WI38 (cell line): Measurements from ENCODE around the gene SLC41A2.

ENCODE experiments used
- H3K4me3 ChIP-seq: 2 replicates; pipeline ENCODE4 v1.5.1; 2011; ENCODE audit warnings: low read depth, mild to moderate bottlenecking, control low read depth, low read length
- TF ChIP-seq, protein P1 (sequence below): IDR thresholded peaks from 2 replicates; pipeline ENCODE4 v1.5.1; 2012; ENCODE audit warnings: low read depth, mild to moderate bottlenecking, control low read depth, low read length

SLC41A2 gene

DNA sequence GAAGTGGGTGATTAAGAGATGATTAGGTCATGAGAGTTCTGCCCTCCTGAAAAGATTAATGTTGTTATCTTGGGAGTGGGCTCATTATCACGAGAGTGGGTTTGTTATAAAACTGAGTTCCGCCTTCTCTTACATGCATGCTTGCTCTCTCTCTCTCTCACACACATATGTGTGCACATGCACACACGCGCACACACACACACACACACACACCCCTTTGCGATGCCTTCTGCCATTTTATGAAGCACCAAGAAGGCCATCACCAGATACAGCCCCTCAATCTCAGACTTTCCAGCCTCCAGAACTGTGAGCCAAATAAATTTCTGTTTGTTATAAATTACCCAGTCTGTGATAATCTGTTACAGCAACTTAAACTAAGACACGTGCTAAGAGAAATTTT lies 5.7 kb upstream of the SLC41A2 start:
- TF ChIP-seq, protein P1, sequence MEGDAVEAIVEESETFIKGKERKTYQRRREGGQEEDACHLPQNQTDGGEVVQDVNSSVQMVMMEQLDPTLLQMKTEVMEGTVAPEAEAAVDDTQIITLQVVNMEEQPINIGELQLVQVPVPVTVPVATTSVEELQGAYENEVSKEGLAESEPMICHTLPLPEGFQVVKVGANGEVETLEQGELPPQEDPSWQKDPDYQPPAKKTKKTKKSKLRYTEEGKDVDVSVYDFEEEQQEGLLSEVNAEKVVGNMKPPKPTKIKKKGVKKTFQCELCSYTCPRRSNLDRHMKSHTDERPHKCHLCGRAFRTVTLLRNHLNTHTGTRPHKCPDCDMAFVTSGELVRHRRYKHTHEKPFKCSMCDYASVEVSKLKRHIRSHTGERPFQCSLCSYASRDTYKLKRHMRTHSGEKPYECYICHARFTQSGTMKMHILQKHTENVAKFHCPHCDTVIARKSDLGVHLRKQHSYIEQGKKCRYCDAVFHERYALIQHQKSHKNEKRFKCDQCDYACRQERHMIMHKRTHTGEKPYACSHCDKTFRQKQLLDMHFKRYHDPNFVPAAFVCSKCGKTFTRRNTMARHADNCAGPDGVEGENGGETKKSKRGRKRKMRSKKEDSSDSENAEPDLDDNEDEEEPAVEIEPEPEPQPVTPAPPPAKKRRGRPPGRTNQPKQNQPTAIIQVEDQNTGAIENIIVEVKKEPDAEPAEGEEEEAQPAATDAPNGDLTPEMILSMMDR, result no peak
- no peak overlapping the region for H3K4me3 ChIP-seq

DNA sequence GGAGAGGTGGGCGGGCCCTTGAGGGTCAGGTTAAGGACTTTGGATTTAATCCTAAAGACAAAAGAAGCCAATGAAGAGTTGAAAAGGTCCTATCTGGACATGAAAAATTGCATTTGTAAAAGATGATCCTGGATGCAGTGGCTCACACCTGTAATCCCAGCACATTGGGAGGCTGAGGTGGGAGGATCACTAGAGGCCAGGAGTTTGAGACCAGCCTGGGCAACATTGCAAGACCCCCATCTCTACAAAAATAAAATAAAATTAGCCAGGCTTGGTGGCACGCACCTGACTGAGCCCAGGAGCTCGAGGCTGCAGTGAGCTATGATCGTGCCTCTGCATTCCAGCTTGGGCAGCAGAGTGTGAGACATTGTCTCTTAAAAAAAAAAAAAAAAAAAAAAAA lies 2.4 kb upstream of the SLC41A2 start:
- TF ChIP-seq, protein P1, result no peak
- H3K4me3 ChIP-seq, result no peak overlapping the region

DNA sequence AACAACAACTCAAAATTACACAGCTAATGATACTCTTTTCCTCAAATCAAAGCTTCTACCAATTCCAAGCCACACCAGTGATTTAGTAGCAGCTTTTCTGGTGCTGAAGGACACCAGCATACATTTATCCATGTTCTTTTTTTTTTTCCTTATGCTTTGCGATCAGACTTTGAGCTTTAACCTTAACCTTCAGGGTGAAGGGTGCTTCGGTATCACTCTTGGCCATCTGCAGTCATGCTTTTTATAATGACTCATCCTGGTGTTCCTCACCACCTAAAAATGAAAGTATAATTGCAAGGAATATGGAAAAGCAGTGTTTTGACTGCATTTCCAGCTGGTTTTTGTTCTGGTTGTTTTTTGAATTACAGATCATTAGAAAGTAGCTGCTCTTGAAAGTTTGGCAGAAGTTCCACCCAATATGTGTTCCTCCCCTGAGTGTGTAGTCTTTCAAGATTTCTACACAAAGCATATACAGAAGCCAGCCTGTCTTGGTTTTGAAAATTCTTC lies 1.3 kb upstream of the SLC41A2 start:
- H3K4me3 ChIP-seq, result peak overlapping the region; percentile 28
- TF ChIP-seq, protein P1, result no peak

DNA sequence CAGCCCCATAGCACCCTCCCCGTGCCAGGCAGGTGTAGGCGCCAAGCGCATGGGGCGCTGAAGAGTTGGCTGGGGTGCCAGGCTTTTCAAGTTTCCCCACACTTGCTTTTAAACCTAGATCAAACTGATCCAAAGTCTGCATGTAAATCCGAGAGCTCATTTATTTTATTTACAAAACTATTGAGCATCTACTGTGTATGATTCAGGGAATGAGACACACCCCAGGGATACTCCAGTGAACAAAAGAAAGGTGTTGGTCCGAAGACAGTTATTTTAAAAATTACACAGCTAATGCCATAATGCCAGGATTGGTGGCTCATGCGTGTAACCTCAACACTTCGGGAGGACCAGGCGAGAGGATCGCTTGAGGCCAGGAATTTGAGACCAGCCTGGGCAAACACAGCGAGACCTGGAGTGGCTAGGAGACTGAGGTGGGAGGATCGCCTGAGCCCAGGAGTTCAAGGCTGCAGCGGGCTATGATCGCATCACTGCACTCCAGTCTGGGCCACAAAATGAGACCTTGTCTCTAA lies 780 bp upstream of the SLC41A2 start:
- TF ChIP-seq, protein P1, result no peak
- H3K4me3 ChIP-seq, result peak overlapping the region; percentile 75

DNA sequence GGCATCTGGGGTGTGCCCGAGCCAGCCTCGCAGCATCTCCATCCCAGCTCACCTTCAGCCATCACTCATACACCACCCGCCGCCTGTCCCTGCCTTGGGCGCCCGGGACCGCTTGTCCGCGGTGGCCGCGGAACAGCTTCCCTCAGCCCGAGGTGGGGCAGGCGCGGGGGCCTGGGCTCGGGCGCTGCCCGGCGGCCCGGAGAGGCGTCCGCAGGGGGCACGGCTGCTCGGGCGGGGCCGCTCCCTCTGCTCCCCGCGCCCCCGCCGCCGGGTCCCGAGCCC lies 430 bp downstream of the SLC41A2 start:
- TF ChIP-seq, protein P1, result no peak
- peak overlapping the region; percentile 75 for H3K4me3 ChIP-seq

DNA sequence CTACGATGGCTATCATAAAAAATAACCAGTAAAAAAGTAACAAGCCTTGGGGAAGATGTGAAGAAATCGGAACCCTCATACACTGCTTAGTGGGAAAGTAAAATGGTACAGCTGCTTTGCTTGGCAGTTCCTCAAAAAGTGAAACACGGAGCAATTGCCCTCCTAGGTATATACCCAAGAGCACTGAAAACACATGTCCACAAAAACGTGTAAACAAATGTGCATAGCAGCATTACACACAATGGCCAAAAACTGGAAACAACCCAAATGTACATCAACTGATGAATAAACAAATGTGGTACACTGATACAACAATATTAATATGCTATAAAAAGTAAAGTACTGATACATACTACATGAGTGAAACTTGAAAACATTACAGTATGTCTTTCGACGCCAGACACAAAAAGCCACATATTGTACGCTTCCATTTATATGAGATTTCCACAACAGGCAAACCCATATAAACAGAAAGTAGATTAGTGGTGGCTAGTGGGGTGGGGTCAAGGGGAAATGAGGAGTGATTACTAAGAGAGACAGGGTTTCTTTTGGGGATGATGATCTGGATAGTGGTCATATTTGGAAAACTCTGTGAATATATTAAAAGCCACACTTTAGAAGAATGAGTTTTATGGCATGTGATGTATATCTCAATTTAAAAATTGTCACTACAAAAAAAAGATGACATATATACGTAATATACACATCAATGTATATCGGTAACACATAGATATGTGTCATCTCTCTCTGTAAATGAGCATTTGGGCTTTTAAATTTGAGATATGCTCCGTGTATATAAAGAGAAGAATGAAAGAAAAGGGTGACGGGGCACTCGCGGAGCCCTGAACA lies 996 bp downstream of the SLC41A2 start:
- TF ChIP-seq, protein P1, result no peak

DNA sequence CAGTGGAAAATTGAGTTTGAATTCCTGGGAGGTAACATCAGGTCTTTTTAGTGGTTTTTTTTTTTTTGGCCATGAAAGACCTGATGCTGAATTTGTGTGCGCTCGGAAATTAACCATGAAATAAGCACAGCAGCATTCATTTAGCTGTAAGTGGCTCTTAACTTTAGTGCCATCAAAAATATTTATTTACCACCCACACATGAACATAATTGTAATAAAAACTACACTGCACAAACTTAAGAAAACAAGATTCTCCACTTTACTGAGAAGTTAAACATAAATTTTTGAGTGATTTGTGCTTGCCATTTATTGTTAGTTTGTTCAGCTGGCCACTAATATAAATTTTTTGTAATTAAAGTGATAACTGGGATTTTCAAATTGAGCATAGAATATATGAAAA lies 2.4 kb downstream of the SLC41A2 start:
- no peak overlapping the region for H3K4me3 ChIP-seq
- TF ChIP-seq, protein P1, result no peak

More for the DNA sequence above, 996 bp downstream of the SLC41A2 start:
- peak overlapping the region; percentile 75 for H3K4me3 ChIP-seq
